HepG2 (cell line): ENCODE measurements around the gene SDF2. TPM values are rescaled to one million over a fixed set of nuclear protein-coding genes. Genes with fewer than 3 reads are reported as not detected.
A peak's percentile ranks its signal among the peaks of the same experiment; 100 is the strongest.

Source experiments
- GPN1 ChIP-seq: sonication (generic); formaldehyde crosslinking; IDR thresholded peaks from 2 replicates; pipeline ENCODE4 v1.5.1; 2020; ENCODE audit warnings: missing genetic modification reagents, borderline replicate concordance
- HDAC6 ChIP-seq: fragments of 200-600 bp; sonication (generic); IDR thresholded peaks from 2 replicates; pipeline ENCODE4 v1.7.0; 2017; ENCODE audit warnings: mild to moderate bottlenecking, antibody characterized with exemption, low read length, low read depth
- ISL2 ChIP-seq: sonication (generic); formaldehyde crosslinking; IDR thresholded peaks from 2 replicates; pipeline ENCODE4 v1.5.0; 2020; ENCODE audit warnings: missing genetic modification reagents
- LRRFIP1 ChIP-seq: sonication (generic); formaldehyde crosslinking; conservative IDR thresholded peaks from 2 replicates; pipeline ENCODE4 v1.4.0; 2020; ENCODE audit warnings: missing genetic modification reagents
- MTF1 ChIP-seq: sonication (generic); formaldehyde crosslinking; IDR thresholded peaks from 2 replicates; pipeline ENCODE4 v1.5.0; 2020; ENCODE audit warnings: missing genetic modification reagents
- MXD1 ChIP-seq: sonication (generic); formaldehyde crosslinking; IDR thresholded peaks from 2 replicates; pipeline ENCODE4 v1.4.0; 2020; ENCODE audit warnings: mild to moderate bottlenecking, missing genetic modification reagents
- RARG ChIP-seq: sonication (generic); formaldehyde crosslinking; IDR thresholded peaks from 2 replicates; pipeline ENCODE4 v1.4.0; 2020; ENCODE audit warnings: low read depth, mild to moderate bottlenecking, missing genetic modification reagents
- SP140L ChIP-seq: sonication (generic); formaldehyde crosslinking; IDR thresholded peaks from 2 replicates; pipeline ENCODE4 v1.4.0; 2020; ENCODE audit warnings: missing genetic modification reagents, borderline replicate concordance
- SPEN ChIP-seq: sonication (generic); formaldehyde crosslinking; IDR thresholded peaks from 2 replicates; pipeline ENCODE4 v1.5.1; 2020; ENCODE audit warnings: low read depth, mild to moderate bottlenecking, missing genetic modification reagents
- ZBTB14 ChIP-seq: sonication (generic); formaldehyde crosslinking; IDR thresholded peaks from 2 replicates; pipeline ENCODE4 v1.4.0; 2020; ENCODE audit warnings: missing genetic modification reagents
- ZMYM4 ChIP-seq: sonication (generic); formaldehyde crosslinking; IDR thresholded peaks from 2 replicates; pipeline ENCODE4 v1.8.1; 2023; ENCODE audit warnings: mild to moderate bottlenecking, missing genetic modification reagents
- ZNF20 ChIP-seq: sonication (generic); formaldehyde crosslinking; IDR thresholded peaks from 2 replicates; pipeline ENCODE4 v1.4.0; 2020; ENCODE audit warnings: mild to moderate bottlenecking, moderate library complexity, missing genetic modification reagents
- ZNF280D ChIP-seq: sonication (generic); formaldehyde crosslinking; IDR thresholded peaks from 2 replicates; pipeline ENCODE4 v1.5.1; 2020; ENCODE audit warnings: mild to moderate bottlenecking, missing genetic modification reagents
- ZNF468 ChIP-seq: sonication (generic); formaldehyde crosslinking; IDR thresholded peaks from 2 replicates; pipeline ENCODE4 v1.8.0; 2022; ENCODE audit warnings: mild to moderate bottlenecking, moderate library complexity, missing genetic modification reagents
- ZNF761 ChIP-seq: sonication (generic); formaldehyde crosslinking; conservative IDR thresholded peaks from 2 replicates; pipeline ENCODE4 v1.4.0; 2020; ENCODE audit warnings: mild to moderate bottlenecking, missing genetic modification reagents
- polyA plus RNA-seq, 8 experiments: library from polyadenylated mRNA; depleted of rRNA in 3 of 8; stranded (reverse) in 7 of 8; unstranded in 1 of 8; fragments of >200 nt; fragmentation: Illumina TruSeq in 4 of 8; extraction: Trizol in 4 of 8; gene quantifications; 2 replicates each; pipeline versions ENCODE4 v1.2.1 to v1.2.3, GENCODE V29; 2011 to 2016; ENCODE audit warnings: low read depth in 4 of 8, missing spikeins in 1 of 8, mixed read lengths in 1 of 8; ENCODE audit not compliant: insufficient read depth in 1 of 8
- total RNA-seq, 5 experiments: library from RNA; depleted of rRNA; stranded (reverse); fragments of >200 nt; fragmentation: Illumina TruSeq; extraction: Trizol; gene quantifications; 2 replicates each; pipeline ENCODE4 v1.2.3, GENCODE V29; 2016; ENCODE audit warnings: low read depth in 1 of 5
- TF ChIP-seq, protein P1 (sequence below): sonication (generic); formaldehyde crosslinking; IDR thresholded peaks from 2 replicates; pipeline ENCODE4 v1.4.0; 2020; ENCODE audit warnings: missing genetic modification reagents, mild to moderate bottlenecking, borderline replicate concordance
- TF ChIP-seq, protein P2 (sequence below): sonication (generic); formaldehyde crosslinking; IDR thresholded peaks from 2 replicates; pipeline ENCODE4 v1.4.0; 2020; ENCODE audit warnings: mild to moderate bottlenecking, missing genetic modification reagents

SDF2 gene
- total and polyA plus RNA-seq, 2 of the 13 experiments (the other 11 are each of a cell fraction or from before 2014, with no cell fraction given) = 58.2 to 58.4 TPM

GRCh38 chr17:28644787-28645575 is 16.7 kb downstream of the SDF2 start, which contains the start of gene BLTP2 (continued):
- 0 out of 2 replicates have a peak, but pooled peaks have one; percentile 10 for TF ChIP-seq ZNF280D
- peak; percentile 76 for TF ChIP-seq MXD1 (CRISPR knock-in tag)
- TF ChIP-seq RARG (CRISPR knock-in tag) = 0 out of 2 replicates have a peak, but pooled peaks have one; percentile 55
- peak; percentile 95 for TF ChIP-seq SPEN
- TF ChIP-seq ZNF468 (CRISPR knock-in tag) = no peak
- TF ChIP-seq, protein P1, sequence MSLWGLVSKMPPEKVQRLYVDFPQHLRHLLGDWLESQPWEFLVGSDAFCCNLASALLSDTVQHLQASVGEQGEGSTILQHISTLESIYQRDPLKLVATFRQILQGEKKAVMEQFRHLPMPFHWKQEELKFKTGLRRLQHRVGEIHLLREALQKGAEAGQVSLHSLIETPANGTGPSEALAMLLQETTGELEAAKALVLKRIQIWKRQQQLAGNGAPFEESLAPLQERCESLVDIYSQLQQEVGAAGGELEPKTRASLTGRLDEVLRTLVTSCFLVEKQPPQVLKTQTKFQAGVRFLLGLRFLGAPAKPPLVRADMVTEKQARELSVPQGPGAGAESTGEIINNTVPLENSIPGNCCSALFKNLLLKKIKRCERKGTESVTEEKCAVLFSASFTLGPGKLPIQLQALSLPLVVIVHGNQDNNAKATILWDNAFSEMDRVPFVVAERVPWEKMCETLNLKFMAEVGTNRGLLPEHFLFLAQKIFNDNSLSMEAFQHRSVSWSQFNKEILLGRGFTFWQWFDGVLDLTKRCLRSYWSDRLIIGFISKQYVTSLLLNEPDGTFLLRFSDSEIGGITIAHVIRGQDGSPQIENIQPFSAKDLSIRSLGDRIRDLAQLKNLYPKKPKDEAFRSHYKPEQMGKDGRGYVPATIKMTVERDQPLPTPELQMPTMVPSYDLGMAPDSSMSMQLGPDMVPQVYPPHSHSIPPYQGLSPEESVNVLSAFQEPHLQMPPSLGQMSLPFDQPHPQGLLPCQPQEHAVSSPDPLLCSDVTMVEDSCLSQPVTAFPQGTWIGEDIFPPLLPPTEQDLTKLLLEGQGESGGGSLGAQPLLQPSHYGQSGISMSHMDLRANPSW = no peak
- TF ChIP-seq LRRFIP1 (CRISPR knock-in tag) = no peak
- no peak for TF ChIP-seq ZNF20
- TF ChIP-seq SP140L (CRISPR knock-in tag) = no peak
- TF ChIP-seq HDAC6 = no peak
- TF ChIP-seq ZBTB14 (CRISPR knock-in tag) = peak; percentile 78
- TF ChIP-seq ZMYM4 (CRISPR knock-in tag) = peak; percentile 75
- peak; percentile 82 for TF ChIP-seq ZNF761 (CRISPR knock-in tag)
- no peak for TF ChIP-seq GPN1
- TF ChIP-seq ISL2 = 0 out of 2 replicates have a peak, but pooled peaks have one; percentile 30
- TF ChIP-seq, protein P2, sequence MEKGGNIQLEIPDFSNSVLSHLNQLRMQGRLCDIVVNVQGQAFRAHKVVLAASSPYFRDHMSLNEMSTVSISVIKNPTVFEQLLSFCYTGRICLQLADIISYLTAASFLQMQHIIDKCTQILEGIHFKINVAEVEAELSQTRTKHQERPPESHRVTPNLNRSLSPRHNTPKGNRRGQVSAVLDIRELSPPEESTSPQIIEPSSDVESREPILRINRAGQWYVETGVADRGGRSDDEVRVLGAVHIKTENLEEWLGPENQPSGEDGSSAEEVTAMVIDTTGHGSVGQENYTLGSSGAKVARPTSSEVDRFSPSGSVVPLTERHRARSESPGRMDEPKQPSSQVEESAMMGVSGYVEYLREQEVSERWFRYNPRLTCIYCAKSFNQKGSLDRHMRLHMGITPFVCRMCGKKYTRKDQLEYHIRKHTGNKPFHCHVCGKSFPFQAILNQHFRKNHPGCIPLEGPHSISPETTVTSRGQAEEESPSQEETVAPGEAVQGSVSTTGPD (CRISPR knock-in tag) = no peak
- no peak for TF ChIP-seq MTF1 (CRISPR knock-in tag)
